Mucosa of rectum (tissue), 2 donors: ENCODE data around the gene SLC38A2.

Experiments
- H3K27ac ChIP-seq, 2 donors: one replicate each; pipeline ENCODE4 v1.7.0; 2013; ENCODE audit warnings: inconsistent platforms in 2 of 2, low read depth in 2 of 2, low read length in 2 of 2
- H3K27me3 ChIP-seq, 2 donors: one replicate each; pipeline ENCODE4 v1.7.0; 2013; ENCODE audit warnings: low read length in 2 of 2; ENCODE audit not compliant: control insufficient read depth in 2 of 2, insufficient read depth in 2 of 2
- H3K36me3 ChIP-seq, 2 donors: one replicate each; pipeline ENCODE4 v1.7.0; 2013; ENCODE audit warnings: low read length in 2 of 2; ENCODE audit not compliant: control insufficient read depth in 2 of 2, insufficient read depth in 2 of 2
- H3K4me1 ChIP-seq, 2 donors: one replicate each; pipeline ENCODE4 v1.7.0; 2013; ENCODE audit warnings: low read length in 2 of 2, mild to moderate bottlenecking in 1 of 2; ENCODE audit not compliant: control insufficient read depth in 2 of 2, insufficient read depth in 2 of 2
- H3K4me3 ChIP-seq, 2 donors: one replicate each; pipeline ENCODE4 v1.7.0; 2013; ENCODE audit warnings: low read length in 2 of 2
- H3K9ac ChIP-seq, 2 donors: one replicate each; pipeline ENCODE4 v1.7.0; 2013; ENCODE audit warnings: low read length in 2 of 2, low read depth in 1 of 2, mild to moderate bottlenecking in 1 of 2
- H3K9me3 ChIP-seq, 2 donors: one replicate each; pipeline ENCODE4 v1.7.0; 2013; ENCODE audit warnings: low read length in 2 of 2; ENCODE audit not compliant: control insufficient read depth in 2 of 2
- donor health status: healthy.
- donor health status: Normal muscosa, but diverticular disease.

SLC38A2 gene

DNA sequence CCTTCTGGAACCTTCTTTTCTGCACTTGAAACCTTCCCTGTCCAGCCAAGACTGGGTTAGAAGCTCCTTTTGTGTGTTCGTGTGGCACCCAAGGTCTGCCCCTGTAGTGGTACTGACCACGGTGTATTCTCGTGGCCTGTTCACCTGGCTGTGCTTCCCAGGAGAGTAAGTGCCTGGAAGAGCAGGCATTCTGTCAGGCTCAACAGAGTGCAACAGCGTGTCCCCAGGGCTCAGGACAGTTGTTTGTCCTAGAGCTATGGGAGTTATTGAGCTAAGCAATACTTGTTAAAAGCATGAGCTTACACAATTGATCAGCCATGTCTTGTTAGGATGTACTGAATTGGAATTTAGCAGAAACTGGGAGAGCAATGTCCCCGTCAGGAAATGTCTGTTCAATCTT, 12.9 kb upstream of the SLC38A2 start:
- Histone ChIP-seq H3K9ac (no peak overlapping the region), H3K4me3 (no peak overlapping the region), H3K27me3 (no peaks in the 10 kb centered on the region), H3K9me3 (no peaks in the 10 kb centered on the region), H3K36me3 (no peaks in the 10 kb centered on the region), H3K27ac (peak overlapping the region; percentile 29 to 100), H3K4me1 (peaks cover 29 to 45% of the 10 kb centered on the region in 2 donors)

GRCh38 chr12:46384451-46385309, 12.1 kb upstream of the SLC38A2 start:
- peak overlapping the region; percentile 94 to 96 for H3K9ac ChIP-seq
- H3K36me3 ChIP-seq, result no peaks in the 10 kb centered on the region
- H3K9me3 ChIP-seq, result no peaks in the 10 kb centered on the region
- H3K27me3 ChIP-seq, result no peaks in the 10 kb centered on the region
- peak overlapping the region; percentile 85 to 87 for H3K4me3 ChIP-seq
- H3K4me1 ChIP-seq, result peaks cover 23 to 39% of the 10 kb centered on the region in 2 donors
- peak overlapping the region; percentile 100 for H3K27ac ChIP-seq

GRCh38 chr12:46383654-46384450, 11.3 kb upstream of the SLC38A2 start:
- peaks cover 15 to 31% of the 10 kb centered on the region in 2 donors for H3K4me1 ChIP-seq
- no peaks in the 10 kb centered on the region for H3K27me3 ChIP-seq

DNA sequence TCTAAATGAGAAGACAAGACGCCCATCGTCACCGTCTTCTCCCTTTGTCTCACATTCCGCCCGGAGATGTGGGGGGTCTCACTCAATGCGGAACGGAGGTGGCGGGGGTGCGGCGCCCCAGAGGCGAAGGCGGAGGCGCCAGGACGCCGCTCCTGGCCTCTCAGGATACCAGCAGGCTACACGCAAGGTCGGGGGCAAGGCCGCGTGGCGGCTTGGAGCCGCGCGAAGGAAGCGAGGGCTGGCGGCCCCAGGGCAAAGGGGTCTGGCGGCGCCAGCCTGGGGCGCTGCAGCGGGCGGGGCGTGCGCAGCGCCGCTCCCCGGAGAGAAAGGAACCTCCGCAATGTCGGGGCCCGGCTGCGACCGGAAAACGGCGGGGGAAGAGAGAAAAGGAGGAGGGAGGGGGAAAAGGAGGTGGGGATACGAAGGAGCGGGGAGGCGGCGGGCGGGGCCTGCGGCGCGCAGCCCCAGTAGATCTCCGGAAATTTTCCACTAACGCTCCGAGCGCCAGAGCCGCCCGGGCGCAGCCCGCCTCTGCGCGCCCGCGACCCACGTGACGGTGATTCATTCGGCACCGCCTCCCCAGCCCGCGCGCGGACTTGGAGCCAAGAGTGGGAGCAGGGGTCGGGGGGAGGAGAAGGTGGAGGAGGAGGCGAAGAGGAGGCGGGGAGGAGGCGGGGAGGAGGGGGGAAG, 10.5 kb upstream of the SLC38A2 start:
- peak overlapping the region; percentile 85 to 87 for H3K4me3 ChIP-seq
- H3K4me1 ChIP-seq, result peaks cover 13 to 28% of the 10 kb centered on the region in 2 donors
- no peaks in the 10 kb centered on the region for H3K27me3 ChIP-seq
- H3K36me3 ChIP-seq, result no peaks in the 10 kb centered on the region
- peak overlapping the region; percentile 100 for H3K27ac ChIP-seq
- H3K9ac ChIP-seq, result peak overlapping the region; percentile 96 to 99
- no peaks in the 10 kb centered on the region for H3K9me3 ChIP-seq

More at GRCh38 chr12:46383654-46384450, 11.3 kb upstream of the SLC38A2 start:
- peak overlapping the region; percentile 100 for H3K27ac ChIP-seq
- peak overlapping the region; percentile 85 to 87 for H3K4me3 ChIP-seq
- no peaks in the 10 kb centered on the region for H3K9me3 ChIP-seq
- H3K9ac ChIP-seq, result peak overlapping the region; percentile 94 to 96
- H3K36me3 ChIP-seq, result no peaks in the 10 kb centered on the region

- H3K9ac ChIP-seq, result peak overlapping the region; percentile 90 to 99
- peak overlapping the region; percentile 76 to 82 for H3K4me3 ChIP-seq
- peak overlapping the region; percentile 100 for H3K27ac ChIP-seq
- no peaks in the 10 kb centered on the region for H3K36me3 ChIP-seq
- H3K4me1 ChIP-seq, result peaks cover 13 to 23% of the 10 kb centered on the region in 2 donors
- no peaks in the 10 kb centered on the region for H3K9me3 ChIP-seq
- no peaks in the 10 kb centered on the region for H3K27me3 ChIP-seq
Measured at GRCh38 chr12:46382408-46382963, 9.9 kb upstream of the SLC38A2 start.

- Histone ChIP-seq H3K36me3 (no peaks in the 10 kb centered on the region), H3K9ac (no peak overlapping the region), H3K27ac (no peak overlapping the region)
Measured at GRCh38 chr12:46380881-46381280, 8.3 kb upstream of the SLC38A2 start.

GRCh38 chr12:46380022-46380796, 7.6 kb upstream of the SLC38A2 start:
- Histone ChIP-seq H3K27ac (no peak overlapping the region), H3K9ac (no peak overlapping the region), H3K9me3 (no peaks in the 10 kb centered on the region)

More at GRCh38 chr12:46380881-46381280, 8.3 kb upstream of the SLC38A2 start:
- H3K4me1 ChIP-seq, result peaks cover 9 to 14% of the 10 kb centered on the region in 2 donors
- H3K27me3 ChIP-seq, result no peaks in the 10 kb centered on the region
- no peak overlapping the region for H3K4me3 ChIP-seq
- no peaks in the 10 kb centered on the region for H3K9me3 ChIP-seq

DNA sequence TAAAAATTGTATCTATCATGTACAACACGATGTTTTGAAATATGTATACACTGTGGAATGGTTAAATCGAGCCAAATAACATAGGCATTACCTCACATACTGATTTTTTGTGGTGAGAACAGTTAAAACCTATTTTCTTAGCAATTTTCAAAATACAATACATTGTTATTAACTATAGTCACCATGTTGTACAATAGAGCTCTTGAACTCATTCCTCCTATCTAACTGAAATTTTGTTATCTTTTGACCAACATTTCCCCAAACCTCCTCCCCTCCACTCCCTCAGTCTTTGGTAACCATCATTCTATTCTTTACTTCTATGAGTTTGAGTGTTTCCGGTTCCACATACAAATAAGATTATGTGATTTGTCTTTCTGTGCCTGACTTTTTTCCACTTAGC, 6.8 kb upstream of the SLC38A2 start:
- Histone ChIP-seq H3K9me3 (no peaks in the 10 kb centered on the region), H3K4me1 (peaks cover 6 to 8% of the 10 kb centered on the region in 2 donors), H3K36me3 (no peaks in the 10 kb centered on the region), H3K27ac (no peak overlapping the region), H3K9ac (no peak overlapping the region), H3K27me3 (no peaks in the 10 kb centered on the region), H3K4me3 (no peak overlapping the region)

More at GRCh38 chr12:46380022-46380796, 7.6 kb upstream of the SLC38A2 start:
- peaks cover 6 to 10% of the 10 kb centered on the region in 2 donors for H3K4me1 ChIP-seq
- no peak overlapping the region for H3K4me3 ChIP-seq
- H3K27me3 ChIP-seq, result no peaks in the 10 kb centered on the region
- H3K36me3 ChIP-seq, result no peaks in the 10 kb centered on the region

GRCh38 chr12:46378530-46378929, 6.0 kb upstream of the SLC38A2 start:
- Histone ChIP-seq H3K4me1 (peaks cover 11 to 14% of the 10 kb centered on the region in 2 donors), H3K4me3 (no peak overlapping the region), H3K36me3 (no peaks in the 10 kb centered on the region), H3K27ac (no peak overlapping the region), H3K9me3 (no peaks in the 10 kb centered on the region), H3K9ac (no peak overlapping the region), H3K27me3 (no peaks in the 10 kb centered on the region)
